Muscle of arm (tissue), 12 donors: ENCODE results near the gene MRPL49. TPM values are rescaled to one million over a fixed set of nuclear protein-coding genes. Genes with fewer than 3 reads are reported as not detected.

Experiments used
- DNase-seq: peaks from one replicate; pipeline ENCODE4 v3.0.0-alpha.2; 2013
- polyA plus RNA-seq, 12 donors: library from polyadenylated mRNA; unstranded; fragments of 120-200 nt; gene quantifications; one replicate each; pipeline ENCODE4 v1.2.1, GENCODE V29; 2013; ENCODE audit not compliant: insufficient read length in 12 of 12

MRPL49 gene
- polyA plus RNA-seq, 12 donors: 22.3 to 45.7 (median 25.1) TPM; not detected in 1

DNA sequence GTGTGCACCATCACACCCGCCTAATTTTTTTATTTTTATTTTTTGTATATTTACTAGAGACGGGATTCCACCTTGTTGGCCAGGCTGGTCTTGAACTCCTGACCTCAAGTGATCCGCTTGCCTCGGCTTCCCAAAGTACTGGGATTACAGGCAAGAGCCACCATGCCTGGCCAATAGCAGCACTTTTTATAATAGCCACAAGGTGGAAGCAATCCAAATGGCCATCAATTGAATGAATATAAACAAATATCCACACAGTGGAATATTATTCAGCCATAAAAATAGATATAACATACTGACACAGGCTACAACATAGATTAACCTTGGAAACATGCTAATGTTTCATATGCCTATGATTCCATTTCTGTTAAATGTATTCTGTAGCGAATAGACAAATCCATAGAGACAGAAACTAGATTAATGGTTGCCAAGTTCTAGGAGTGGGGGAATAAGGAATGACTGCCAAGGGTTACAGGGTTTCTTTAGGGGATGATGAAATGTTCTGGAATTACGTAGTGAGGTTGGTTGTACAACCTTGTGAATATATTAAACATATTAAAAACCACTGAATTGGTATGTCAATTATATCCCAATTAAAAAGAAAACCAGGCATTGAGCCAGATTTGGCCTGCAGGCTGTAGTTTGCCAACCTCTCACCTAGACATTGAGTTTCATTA, 21.3 kb upstream of the MRPL49 start:
- DNase-seq: no peak

DNA sequence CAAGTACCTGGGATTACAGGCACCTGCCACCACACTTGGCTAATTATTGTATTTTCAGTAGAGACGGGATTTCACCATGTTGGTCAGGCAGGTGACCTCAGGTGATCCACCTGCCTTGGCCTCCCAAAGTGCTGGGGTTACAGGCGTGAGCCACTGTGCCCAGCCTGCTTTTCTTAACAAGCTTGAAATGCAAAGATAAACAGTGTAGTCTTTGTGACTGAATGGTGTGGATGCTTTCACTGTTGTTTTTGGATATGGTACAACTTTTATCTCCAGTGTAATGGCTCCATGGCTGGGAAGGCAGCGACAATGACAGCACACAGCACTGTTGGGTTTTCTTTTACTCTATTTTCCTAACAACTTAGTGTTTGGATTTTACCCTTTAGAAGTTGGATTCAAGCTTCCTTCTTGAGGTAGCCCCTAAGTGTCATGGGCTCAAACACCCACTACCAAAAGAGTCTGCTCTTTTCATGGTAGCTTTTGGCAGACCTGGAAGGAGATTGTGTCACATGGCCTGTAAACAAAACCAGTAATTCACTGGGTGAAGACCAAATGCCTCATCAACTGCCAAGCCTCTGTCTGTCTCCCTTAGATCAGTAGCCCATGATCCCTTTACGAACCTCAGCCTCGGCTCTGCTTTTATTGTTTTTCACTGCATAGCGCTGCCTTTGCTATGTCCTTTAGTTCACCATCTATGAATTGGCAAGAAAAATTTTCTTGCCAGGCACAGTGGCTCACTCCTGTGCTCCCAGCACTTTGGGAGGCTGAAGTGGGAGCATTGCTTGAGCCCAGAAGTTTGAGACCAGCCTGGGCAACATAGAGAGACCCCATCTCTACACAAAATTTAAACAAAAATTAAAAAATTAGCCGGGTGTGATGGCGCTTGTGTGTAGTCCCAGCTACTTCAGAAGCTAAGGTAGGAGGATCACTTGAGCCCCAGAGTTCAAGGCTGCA, 19.7 kb upstream of the MRPL49 start:
- DNase-seq: no peak

DNA sequence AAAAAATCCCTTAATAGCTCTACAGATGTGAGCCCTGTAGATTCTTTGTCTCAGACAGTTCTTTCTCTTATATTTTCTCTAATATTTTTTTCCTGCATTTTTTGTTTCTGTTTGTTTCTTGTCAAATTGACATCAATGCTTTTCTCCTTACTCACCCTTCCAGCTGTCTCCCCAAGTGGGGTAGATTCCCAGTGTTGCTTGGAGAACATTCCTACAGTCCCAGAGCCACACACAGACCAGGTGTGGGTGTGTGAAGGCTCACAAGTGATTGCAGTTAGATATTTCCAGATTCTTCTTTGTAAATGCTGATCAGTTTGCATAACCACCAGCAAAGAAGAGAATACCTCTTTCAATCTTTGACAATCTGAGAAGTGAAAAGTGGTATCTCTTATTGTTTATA, 18.6 kb upstream of the MRPL49 start:
- no peak for DNase-seq

DNA sequence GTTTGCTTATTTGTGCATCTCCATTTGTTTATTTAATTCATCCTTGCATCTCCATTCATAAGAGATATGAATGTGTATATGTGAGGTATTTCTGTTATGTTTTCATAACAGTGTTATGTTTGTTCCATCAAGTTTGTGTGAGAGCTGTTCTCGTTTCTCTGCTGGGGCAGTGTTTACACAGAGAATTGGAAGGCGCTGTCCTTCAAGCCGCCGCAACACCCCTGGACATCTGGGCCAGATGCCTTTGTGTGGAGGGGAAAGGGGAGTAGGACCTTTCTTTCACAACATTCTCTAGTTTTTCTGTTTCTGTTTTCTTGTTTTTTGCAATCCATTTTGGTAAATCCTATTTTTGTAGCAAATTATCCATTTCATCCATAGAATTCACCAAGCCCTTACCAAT, 17.5 kb upstream of the MRPL49 start:
- no peak for DNase-seq

DNA sequence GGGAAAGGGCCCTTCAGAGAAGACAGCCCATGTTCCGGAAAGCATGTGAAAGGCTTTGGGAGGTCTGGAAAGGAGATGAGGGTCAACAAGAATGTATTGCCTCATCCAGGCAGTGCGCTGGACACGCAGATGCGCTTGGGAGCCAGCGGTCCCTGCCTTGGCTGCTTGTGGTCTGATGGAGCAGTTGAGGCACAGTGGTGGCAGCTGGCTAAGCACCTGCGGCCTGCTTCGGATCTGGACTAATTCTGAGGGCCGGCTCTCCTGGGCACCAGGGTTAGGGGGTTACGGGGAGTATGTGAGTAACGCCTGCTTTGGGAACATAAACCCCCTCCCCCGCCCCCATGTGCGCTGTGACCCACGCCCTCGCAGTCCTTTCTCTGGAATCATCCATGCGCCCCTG, 15.0 kb upstream of the MRPL49 start:
- DNase-seq: no peak

DNA sequence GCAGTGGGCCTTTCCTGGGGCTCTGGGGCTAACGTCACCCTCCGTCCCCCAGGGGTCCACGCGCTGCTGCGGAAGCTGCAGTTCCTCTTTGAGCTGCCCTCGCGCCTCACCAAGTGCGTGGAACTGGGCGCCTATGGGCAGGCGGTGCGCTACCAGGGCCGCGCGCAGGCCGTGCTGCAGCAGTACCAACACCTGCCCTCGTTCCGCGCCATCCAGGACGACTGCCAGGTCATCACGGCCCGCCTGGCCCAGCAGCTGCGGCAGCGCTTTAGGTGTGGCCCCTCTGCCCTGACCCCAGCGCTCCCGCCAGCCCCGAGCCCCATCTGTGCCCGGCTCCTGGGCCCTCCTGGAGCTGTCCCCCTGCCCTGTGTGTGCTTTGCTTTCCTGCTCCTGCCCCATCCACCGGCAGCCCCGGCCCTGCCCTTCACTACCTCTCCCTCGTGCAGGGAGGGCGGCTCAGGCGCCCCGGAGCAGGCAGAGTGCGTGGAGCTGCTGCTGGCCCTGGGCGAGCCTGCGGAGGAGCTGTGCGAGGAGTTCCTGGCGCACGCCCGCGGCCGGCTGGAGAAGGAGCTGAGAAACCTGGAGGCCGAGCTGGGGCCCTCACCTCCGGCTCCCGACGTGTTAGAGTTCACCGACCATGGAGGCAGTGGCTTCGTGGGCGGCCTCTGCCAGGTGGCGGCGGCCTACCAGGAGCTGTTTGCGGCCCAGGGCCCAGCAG, 14.2 kb upstream of the MRPL49 start:
- DNase-seq: no peak

DNA sequence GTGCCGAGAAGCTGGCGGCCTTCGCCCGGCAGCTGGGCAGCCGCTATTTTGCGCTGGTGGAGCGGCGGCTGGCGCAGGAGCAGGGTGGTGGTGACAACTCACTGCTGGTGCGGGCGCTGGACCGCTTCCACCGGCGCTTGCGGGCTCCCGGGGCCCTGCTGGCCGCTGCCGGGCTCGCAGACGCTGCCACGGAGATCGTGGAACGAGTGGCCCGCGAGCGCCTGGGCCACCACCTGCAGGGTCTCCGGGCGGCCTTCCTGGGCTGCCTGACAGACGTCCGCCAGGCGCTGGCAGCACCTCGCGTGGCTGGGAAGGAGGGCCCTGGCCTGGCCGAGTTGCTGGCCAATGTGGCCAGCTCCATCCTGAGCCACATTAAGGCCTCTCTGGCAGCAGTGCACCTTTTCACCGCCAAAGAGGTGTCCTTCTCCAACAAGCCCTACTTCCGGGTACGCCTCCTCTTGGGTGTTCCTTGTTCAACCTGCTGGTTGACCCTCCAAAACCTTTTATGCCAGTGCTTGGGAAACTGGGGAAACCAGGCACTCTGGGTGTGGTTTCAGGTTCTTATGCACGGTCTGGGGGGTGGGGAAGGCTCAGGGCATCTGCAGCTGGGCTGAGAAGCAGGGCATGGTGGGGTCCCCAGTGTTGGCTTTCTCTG, 13.5 kb upstream of the MRPL49 start:
- no peak for DNase-seq

DNA sequence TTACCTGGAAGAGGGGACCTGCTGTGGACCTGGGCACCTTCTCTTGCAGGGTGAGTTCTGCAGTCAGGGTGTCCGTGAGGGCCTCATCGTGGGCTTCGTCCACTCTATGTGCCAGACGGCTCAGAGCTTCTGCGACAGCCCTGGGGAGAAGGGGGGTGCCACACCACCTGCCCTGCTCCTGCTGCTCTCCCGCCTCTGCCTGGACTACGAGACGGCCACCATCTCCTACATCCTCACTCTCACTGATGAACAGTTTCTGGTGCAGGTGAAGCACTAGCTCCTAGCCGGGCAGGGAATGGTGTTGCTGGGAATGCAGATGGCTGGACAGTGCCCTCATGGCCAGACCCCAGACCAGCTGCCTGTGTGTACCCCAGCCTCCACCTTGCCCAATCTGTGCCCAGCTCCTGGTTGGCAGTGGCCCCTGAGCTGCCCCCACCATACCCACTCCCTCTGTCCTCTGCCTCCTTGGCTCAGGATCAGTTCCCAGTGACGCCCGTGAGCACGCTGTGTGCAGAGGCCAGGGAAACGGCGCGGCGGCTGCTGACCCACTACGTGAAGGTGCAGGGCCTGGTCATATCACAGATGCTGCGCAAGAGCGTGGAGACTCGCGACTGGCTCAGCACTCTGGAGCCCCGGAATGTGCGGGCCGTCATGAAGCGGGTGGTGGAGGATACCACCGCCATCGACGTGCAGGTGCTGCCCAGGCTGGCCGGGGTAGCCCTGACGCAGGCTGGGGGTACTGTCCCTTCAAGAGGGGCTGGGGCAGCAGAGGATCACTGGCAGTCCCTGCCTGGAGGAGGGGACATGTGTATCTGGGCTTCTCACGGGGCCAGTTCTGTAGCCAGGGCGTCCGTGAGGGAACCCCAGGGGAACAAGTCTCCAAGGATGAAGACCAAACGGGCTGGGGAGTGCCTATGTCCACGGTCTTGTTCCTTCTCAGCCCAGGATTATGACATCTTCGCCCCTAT, 12.6 kb upstream of the MRPL49 start:
- no peak for DNase-seq

DNA sequence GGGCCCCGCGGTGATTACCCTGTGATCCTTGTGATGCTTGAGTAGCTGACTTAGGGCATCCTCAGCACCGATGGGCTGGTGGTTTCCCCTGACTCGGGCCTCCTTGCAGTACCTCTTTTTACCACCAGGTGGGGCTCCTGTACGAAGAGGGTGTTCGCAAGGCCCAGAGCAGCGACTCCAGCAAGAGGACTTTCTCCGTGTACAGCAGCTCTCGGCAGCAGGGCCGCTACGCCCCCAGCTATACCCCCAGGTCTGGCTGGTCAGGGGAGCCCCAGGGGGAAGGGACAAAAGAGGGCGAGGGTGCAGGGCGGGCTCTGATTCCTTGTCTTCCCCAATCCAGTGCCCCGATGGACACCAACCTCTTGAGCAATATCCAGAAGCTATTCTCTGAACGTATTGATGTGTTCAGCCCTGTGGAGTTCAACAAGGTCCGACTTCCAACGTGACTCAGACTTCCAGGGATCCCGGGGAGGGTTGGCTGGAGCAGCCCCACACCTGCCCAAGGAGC, 11.7 kb upstream of the MRPL49 start:
- DNase-seq: peak; percentile 86

DNA sequence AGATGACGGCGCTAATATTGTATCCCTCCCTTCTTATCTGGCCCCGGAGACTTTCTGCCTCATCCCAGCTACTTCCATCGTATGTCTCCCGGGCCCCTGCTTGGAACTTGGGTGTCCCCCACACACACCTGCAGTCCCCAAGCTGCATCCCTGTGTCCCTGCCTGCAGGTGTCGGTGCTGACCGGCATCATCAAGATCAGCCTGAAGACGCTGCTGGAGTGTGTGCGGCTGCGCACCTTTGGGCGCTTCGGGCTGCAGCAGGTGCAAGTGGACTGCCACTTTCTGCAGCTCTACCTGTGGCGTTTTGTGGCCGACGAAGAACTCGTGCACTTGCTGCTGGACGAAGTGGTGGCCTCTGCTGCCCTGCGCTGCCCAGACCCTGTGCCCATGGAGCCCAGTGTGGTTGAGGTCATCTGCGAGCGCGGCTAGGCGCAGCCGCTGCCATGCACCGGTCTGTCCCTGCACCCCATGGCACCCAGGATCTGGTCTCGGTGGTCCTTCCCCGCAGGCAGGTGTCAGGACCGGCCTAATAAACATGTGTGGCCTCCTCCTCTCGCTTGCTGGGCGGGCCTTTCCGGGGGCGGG, 10.9 kb upstream of the MRPL49 start:
- no peak for DNase-seq

DNA sequence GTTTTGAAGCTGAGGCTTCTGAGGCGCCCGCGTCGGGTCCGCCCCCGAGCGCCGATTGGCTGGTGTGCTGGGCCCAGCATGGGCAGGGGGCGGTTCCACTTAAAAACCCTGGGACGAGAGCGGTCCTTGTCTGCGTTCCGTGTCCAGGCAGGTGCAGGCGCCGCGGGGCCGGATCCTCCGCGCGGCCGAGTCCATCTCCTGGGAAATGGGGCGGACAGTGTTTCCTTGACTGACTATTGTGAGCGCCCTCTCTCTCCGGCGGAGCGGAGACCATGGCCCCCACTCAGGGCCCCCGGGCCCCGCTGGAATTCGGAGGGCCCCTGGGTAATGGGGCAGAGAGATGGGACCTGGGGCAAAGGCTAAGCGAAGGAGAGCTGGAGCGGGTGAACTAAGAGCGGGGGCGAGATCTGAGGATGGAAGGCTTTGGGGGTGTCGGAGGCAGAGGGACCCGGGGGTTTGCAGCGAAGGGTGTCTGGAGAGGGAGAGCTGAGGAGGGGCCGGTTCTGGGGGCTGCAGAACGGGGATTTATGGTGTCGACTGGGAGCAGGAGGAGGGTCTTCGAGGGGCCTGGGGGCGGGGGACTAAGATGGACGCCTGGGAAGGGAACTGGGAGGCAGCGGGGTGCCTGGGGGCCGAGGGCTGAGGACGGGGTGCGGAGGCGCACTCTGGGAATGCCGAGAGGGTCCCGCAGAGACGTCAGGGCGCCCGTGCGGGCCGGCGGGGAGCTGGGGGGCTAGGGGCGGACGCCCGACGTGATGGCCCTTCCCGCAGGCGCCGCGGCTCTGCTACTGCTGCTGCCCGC, 10.2 kb upstream of the MRPL49 start, which contains the start of gene TM7SF2:
TM7SF2 (plus strand) TSS at position 129 of the 802 bp plus-strand sequence; CDS start at position 273, 144 bp downstream.
- DNase-seq: peak; percentile 87

DNA sequence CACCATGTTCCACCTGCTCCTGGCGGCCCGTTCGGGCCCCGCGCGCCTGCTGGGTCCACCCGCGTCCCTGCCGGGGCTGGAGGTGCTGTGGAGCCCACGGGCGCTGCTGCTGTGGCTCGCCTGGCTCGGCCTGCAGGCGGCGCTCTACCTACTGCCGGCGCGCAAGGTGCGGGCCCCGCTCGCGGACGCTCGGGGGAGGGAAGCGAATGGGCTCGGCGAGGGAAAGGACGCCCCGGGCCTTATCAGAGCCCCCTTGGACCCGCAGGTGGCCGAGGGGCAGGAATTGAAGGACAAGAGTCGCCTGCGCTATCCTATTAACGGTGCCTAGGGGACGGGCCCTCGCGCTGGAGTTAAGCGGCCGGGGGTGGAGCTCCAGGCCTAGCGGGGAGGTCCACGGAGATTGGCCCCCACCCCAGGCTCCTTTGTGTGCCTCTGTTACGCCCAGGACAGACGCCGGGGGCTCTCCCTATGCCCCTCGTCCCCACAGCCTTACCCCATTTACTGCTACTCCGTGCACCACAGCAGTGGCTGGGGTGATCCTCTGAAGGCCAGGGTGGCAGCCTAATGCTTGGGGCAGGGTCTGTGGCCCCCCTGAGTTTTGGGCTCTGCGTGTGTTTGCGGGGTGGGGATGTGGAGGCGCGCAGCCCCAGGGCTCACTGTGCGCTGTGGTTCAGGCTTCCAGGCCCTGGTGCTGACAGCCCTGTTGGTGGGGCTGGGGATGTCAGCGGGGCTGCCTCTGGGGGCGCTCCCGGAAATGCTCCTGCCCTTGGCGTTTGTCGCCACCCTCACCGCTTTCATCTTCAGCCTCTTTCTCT, 9.4 kb upstream of the MRPL49 start:
- no peak for DNase-seq

DNA sequence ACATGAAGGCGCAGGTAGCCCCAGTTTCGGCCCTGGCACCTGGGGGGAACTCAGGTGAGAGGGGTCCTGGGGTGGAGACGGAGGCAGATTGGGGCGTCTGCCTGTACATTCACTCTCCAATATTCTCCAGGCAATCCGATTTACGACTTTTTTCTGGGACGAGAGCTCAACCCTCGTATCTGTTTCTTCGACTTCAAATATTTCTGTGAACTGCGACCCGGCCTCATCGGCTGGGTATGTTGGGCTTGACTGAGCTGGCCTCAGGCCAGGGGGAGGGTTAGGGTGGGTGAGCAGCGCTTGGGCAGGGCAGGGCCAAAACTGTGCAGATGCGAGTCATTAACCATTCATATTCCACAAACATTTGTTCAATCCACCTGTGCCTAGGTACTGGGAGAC, 8.8 kb upstream of the MRPL49 start:
- DNase-seq: no peak

DNA sequence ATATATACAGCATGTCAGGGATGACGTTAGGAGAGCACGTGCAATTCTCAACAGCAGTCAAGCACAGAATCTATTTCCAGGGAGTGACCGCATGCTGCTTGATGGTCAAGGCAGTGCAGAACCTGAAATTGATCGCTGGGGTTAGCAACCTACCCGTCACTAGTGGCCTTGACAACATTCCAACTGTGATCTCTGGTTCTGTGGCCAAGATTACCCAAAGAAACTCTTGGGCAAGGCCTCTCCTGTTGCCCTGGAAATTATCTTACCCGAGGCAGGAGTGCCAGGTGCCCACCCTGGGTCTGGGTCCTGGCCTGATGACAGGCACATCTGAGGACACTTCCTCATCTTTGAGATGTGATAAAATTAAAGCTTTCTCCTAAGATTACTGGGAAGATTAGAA, 8.3 kb upstream of the MRPL49 start:
- no peak for DNase-seq

DNA sequence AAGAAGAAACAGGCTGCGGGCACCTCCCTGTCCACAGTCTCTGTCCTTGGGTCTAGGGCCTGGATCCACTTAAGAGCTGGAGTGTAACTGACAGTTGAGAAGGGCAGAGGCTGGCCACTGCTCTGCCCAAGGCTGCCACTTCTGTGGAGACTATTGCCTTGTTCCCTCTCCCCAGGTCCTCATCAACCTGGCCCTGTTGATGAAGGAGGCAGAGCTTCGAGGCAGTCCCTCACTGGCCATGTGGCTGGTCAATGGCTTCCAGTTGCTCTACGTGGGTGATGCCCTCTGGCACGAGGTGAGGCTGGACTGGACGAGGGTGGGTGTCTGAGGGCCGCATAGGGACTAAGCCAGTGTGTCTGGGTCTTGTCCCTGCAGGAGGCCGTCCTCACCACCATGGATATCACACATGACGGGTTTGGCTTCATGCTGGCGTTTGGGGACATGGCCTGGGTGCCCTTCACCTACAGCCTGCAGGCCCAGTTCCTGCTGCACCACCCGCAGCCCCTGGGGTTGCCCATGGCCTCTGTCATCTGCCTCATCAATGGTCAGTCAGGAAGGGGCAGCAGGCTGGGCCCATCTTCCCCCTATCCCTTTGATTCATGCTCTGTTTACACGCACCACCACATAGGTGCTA, 7.5 kb upstream of the MRPL49 start:
- no peak for DNase-seq

DNA sequence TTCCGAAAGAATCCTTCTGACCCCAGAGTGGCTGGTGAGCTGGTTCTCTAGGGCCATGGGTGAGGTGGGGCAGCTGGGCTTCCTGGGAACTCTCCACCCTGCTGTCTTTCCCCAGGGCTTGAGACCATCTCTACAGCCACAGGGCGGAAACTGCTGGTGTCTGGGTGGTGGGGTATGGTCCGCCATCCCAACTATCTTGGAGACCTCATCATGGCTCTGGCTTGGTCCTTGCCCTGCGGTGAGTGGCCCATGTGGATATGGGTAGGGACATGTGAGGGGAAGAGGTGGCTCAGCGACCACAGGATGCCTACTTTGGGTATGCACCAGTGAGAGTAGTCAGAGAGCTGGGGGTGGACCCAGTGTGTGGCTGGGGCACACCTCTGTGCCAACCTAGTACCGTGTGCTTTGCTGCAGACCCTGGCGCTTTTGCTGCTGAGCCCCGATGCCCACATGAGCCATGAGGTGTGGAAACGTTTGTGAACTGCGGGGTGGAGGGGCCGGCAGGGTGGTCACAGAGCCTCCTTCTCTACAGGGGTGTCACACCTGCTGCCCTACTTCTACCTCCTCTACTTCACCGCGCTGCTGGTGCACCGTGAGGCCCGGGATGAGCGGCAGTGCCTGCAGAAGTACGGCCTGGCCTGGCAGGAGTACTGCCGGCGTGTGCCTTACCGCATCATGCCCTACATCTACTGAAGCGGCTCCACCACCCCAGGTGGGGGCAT, 6.6 kb upstream of the MRPL49 start:
- no peak for DNase-seq
